UCSD-AML1 (cell line): ENCODE measurements around the gene ADIRF.
"Not testable (repeated sequence)": the region's sequence is repeated elsewhere in the genome, so short reads cannot be mapped to it uniquely, and the experiment has no call there.

Experiments used
- DNase-seq: peaks from one replicate; lab custom pipeline; 2025; ENCODE audit not compliant: unreplicated experiment; lab: John Stamatoyannopoulos, UW

ADIRF gene

GRCh38 chr10:87020056-87020455 lies 51.8 kb downstream of the ADIRF start, which contains the start of gene FAM25A:
Gene FAM25A, plus strand, starts transcription at chr10:87020294. Its CDS starts 31 bp downstream, at chr10:87020325.
- DNase-seq: not testable (repeated sequence)
